ENCODE measurements around the gene MACROD2.

DNA sequence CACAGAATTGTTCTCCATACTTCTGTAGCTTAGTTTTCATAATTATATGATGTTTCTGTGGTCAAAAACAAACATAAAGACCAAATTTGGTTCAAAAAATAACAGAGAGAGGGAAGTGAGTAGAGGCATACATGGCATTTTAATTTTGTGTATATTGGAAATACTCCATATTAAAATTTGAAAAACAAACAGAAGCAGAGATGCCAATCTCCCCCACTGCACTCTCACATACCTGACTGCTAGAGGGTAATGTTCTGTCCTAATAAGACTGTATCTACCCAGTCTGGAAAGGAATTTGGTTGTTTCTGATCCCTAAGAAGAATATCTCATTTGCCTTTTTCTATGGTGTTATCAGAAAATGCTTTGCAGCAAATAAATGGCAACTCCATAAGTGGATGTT, 1301.1 kb downstream of the MACROD2 start:
- TF ChIP-seq, protein P1, sequence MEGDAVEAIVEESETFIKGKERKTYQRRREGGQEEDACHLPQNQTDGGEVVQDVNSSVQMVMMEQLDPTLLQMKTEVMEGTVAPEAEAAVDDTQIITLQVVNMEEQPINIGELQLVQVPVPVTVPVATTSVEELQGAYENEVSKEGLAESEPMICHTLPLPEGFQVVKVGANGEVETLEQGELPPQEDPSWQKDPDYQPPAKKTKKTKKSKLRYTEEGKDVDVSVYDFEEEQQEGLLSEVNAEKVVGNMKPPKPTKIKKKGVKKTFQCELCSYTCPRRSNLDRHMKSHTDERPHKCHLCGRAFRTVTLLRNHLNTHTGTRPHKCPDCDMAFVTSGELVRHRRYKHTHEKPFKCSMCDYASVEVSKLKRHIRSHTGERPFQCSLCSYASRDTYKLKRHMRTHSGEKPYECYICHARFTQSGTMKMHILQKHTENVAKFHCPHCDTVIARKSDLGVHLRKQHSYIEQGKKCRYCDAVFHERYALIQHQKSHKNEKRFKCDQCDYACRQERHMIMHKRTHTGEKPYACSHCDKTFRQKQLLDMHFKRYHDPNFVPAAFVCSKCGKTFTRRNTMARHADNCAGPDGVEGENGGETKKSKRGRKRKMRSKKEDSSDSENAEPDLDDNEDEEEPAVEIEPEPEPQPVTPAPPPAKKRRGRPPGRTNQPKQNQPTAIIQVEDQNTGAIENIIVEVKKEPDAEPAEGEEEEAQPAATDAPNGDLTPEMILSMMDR (IDR thresholded peaks at IDR 0.05) = no peak
- TF ChIP-seq ZFX (IDR thresholded peaks at IDR 0.05; ENCODE audit: borderline replicate concordance) = no peak
